HG03342 (cell line): ENCODE data around the gene CPED1.
"Not testable (repeated sequence)": the region's sequence is repeated elsewhere in the genome, so short reads cannot be mapped to it uniquely, and the experiment has no call there.

Source experiments
- ATAC-seq: cut with Tn5 transposase; IDR thresholded peaks from one replicate; pipeline ENCODE4 v1.9.1; 2021; ENCODE audit warnings: mild to moderate bottlenecking, moderate library complexity; ENCODE audit not compliant: unreplicated experiment

The CPED1 gene

GRCh38 chr7:121125454-121125853 lies 136.9 kb downstream of the CPED1 start:
- not testable (repeated sequence) for ATAC-seq

- ATAC-seq: no peak
Measured at GRCh38 chr7:121126201-121126600, 137.7 kb downstream of the CPED1 start.

GRCh38 chr7:121126801-121127534 lies 138.5 kb downstream of the CPED1 start:
- no peak for ATAC-seq

DNA sequence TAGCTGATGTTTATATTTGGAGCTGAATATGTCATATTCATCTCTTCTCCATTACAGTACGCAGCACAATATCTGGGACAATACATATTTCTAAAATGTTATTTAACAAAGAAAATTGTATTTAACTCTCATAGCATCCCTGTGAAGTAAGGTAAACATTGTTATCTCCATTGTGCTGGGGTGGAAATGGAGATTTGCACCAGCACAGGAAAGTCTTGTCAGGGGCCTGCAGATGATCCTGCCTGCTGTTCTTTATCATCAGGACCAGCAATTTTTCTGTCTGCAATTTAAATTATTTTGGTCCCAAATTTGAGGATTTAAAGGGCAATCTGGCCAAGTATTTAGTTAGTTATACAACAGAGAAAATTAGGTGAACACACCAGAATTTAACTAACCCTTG lies 144.4 kb downstream of the CPED1 start:
- no peak for ATAC-seq

DNA sequence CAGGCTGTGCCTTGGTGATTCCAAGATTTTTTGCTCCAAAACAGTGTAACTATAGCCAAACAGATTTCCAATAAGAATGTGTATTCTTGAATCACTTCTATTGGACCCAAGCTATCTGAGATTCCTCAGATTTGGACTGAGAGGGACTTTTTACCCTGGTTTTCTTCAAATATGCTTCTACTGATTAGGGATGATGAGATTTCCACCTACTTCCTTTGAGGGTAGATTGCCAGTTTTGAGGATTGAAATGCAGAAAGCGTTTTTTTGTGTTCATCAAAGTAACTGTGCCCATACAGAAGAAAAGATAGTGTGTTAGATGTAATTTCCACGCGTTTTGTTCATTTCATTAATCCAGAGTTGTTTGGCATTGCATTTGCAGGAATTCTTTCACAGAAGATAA lies 144.9 kb downstream of the CPED1 start:
- ATAC-seq: no peak

DNA sequence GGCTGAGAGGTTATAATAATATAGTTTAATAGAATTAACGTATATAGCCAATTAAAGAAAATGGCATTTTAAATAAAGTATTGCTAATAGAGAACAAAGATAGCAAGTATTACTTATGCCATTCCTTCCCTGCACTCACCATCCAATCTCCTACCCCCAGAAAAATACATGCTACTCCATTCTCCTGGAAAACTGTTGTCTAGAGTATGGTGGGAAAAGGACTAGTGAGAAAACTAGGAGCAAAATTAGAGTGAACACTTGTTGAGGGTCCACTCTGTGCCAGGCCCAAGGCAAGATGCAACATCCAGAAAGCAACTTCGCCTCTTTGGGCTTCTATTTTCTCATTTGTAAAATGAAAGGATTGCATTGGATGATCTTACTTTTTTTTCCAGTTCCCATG lies 149.1 kb downstream of the CPED1 start:
- ATAC-seq: no peak

- ATAC-seq: peak; percentile 100
Measured at GRCh38 chr7:121138262-121138933, 149.9 kb downstream of the CPED1 start.

GRCh38 chr7:121139427-121139826 lies 150.9 kb downstream of the CPED1 start:
- no peak for ATAC-seq

GRCh38 chr7:121140790-121141189 lies 152.3 kb downstream of the CPED1 start:
- ATAC-seq: no peak

DNA sequence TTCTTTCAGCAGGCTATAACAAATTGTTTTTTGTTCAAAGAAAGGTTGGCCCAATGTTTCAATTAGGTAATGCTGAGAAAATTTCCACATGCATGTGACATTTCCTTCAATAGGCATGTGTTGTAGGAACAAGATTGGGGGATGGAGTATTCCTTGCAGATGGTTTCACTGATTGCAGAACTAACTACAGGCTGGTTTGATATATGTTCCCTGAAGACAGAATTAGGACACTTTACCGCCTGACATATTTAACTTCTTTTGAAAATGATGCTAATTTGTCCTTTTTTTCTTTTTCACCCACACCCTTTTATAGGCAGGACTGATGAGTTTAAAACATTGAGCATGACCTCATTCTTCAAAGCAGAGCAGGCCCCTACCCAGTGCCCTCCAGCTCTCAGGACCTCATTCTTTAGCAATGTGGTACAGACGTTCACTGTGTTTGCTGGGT lies 163.3 kb downstream of the CPED1 start:
- no peak for ATAC-seq

GRCh38 chr7:121153411-121153810 lies 164.9 kb downstream of the CPED1 start:
- no peak for ATAC-seq

DNA sequence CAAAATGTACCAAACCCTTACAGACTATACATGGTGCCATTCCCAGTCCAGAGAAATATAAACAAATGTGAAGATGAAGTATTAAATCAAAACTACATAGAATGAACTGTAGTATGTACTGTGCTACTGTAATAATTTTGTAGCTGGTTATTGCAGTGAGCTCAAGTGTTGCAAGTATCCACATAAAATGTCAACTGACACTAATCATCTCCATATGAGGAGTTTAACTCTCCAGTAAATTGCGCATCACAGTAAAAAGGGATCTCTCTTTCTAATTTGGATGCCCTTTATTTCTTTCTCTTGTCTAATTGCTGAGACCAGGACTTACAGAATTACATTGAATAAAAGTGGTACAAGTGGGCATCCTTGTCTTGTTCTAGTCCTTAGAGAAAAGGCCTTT lies 165.5 kb downstream of the CPED1 start:
- ATAC-seq: no peak

DNA sequence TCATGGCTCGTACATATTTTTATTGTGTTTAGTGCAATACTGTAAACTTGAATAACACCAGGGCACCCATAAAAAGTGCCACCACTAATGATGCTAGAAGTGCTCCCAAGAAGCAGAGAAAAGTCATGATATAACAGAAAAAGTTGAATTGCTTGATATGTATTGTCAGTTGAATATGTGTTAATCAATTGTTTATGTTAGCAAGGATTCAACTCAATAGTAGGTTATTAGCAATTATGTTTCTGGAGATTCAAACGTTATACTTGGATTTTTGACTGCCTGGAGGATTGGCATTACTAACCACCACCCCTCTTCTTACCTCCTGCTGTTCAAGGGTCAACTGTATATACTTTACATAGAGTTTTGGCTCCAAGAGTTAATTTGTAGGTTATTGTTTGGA lies 168.3 kb downstream of the CPED1 start:
- ATAC-seq: no peak

GRCh38 chr7:121157341-121157751 lies 168.8 kb downstream of the CPED1 start:
- ATAC-seq: no peak

DNA sequence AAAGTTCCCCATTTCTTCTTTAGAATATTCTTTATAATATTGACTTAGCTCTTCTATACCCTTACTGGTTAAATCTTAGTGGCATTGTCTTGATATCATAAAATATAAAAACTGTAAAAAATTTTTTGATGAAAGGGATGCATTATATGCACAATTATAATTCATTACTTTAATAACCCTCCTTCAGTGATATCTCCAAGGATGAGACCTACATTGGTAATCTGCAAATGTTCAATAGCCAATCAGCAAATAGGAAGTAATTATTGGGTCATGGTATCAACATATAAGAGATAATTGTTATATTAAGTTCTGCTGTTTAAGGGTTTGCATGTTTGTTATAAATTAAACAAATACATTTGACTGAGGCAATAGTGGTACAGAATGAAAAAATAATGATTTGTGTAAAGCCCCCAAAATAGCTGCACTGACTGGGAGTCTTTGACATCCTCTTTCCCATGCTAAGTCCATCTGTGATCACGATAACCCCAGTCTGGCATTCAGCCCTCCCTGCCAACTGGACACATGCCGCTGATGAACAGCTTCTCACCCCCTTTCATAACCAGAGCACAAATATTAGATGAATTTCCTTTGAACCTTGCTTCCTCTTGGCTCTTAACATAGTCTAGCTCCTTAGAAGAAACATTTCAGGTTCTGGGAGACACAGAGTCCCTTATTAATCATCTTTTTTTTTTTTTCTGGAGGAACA lies 169.5 kb downstream of the CPED1 start:
- ATAC-seq: no peak

DNA sequence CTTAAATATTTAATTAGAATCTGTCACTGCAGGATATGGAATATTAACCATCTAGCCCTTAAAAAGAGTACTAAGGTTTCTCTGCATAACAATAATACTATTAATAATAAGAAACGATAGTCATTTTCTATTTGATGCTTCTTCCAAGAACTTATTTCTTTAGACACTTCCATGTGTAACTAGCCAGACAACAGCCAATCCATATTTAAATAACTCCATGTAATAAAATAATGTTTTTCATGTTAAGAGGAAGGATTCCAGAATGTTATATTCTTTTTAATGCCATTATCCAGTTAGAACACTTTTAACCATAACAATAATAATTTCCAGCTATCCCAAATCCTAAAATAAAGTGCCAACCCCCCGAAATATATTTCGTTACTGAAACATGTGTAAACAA lies 170.2 kb downstream of the CPED1 start:
- ATAC-seq: no peak

DNA sequence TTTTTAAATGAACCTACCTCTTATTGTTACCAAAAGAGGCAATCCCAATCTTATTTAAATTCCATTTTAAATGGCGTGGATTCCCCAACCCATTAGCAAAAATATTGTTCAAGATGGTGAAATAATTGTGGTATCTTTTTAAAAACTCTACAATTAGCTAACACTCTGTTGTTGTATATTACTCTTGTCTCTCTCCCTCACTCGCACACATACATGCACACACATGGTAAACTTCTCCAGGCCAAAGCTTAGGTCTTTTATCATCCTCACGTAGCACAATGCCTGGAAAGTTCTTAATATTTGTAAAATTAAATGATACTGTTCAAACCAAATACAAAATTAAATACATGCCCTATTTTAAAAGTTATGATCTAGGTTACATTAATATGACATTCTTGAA lies 171.0 kb downstream of the CPED1 start:
- no peak for ATAC-seq

DNA sequence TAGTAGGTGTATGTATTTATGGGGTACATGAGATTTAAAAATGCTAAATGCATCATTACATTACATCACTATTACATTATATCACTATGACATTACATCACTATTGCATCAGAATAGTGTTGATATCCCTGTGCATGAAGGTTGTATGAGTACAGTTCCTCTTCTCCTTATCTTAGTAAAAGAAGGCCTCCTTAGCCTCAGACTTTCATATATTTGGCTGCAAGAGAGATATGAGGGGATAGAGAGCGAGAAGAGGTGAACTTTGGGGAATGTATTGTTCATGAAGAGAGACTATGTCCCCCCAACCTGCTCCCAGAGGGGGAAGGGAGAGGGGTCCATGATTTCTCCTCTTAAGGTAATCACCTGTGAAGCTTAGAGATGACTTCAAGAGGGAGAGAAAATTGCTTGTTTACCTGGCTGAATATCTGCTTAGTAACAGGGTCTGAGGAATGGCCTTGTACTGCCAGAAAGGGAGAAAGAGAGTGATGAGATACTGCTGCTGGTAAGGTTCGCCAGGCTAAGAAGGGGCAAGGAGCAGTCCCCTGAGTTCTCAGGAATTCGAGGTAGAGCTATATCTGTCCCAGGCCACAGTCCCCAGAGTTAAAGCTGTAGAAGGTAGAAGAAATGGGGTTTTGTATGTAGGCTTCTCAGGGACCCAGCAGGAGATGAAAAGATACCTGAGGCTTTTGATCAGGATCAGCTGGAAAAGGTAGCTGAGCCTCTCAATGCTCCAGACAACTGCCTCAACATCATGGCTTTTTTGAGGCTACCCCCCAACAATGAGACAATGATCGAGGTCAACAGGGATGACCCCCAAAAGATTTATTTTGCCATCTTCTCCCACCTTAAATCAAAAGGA lies 171.9 kb downstream of the CPED1 start:
- ATAC-seq: no peak

- ATAC-seq: no peak
Measured at GRCh38 chr7:121163699-121164098, 175.2 kb downstream of the CPED1 start.

DNA sequence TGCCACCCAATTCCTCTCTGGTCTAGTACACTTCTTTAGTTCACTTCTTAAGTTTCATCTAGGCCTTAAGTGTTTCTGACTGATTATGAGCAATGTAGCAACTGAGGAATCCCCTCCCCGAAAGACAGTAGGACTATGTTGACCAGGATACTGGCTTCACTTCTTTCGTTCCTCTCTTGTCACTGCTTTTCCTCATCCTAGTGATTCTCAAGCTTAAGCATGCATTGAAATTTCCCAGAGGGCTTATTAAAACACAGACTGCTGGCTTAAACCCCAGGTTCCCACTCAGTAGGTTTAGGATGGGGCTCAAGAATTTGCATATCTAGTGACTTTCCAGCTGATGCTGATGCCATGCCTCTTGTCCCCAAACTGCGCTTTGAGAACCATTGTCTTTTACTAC lies 175.7 kb downstream of the CPED1 start:
- ATAC-seq: no peak

DNA sequence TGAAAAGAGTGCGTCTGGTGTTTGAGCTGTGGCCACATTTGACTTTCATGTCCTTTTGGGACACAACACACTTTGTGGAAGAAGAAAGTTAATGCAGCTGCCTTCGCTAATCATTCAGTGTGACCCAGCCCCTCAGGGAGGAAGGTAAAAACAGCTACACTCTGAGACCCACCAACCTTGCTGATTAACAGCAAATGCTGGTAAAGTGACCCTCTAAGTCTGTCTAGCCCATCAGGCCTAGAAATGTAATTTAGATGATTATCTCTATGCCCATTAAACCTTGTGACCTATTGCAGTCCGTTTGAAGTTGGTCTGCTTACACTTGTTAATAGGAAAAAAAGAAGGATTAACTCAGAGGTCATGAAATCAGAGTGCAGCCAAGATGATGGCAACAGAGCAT lies 178.4 kb downstream of the CPED1 start:
- no peak for ATAC-seq
